Thyroid gland (tissue), 4 donors: ENCODE data around the gene MGME1.

ENCODE experiments used
- POLR2A ChIP-seq, 2 donors: fragments of 450-650 bp; IDR thresholded peaks; one replicate each; pipeline ENCODE4 v1.6.1; 2017; ENCODE audit warnings: antibody characterized with exemption in 2 of 2, mild to moderate bottlenecking in 2 of 2, moderate library complexity in 1 of 2
- TF ChIP-seq, protein P1 (sequence below), 6 experiments: fragments of 200-600 bp in 3 of 6; fragments of 450-650 bp in 3 of 6; sonication (generic) in 3 of 6; IDR thresholded peaks; one replicate each; pipeline ENCODE4 v1.5.1; 2016 to 2019; ENCODE audit warnings: antibody characterized with exemption in 6 of 6, mild to moderate bottlenecking in 2 of 6, inconsistent platforms in 1 of 6, moderate library complexity in 1 of 6

DNA sequence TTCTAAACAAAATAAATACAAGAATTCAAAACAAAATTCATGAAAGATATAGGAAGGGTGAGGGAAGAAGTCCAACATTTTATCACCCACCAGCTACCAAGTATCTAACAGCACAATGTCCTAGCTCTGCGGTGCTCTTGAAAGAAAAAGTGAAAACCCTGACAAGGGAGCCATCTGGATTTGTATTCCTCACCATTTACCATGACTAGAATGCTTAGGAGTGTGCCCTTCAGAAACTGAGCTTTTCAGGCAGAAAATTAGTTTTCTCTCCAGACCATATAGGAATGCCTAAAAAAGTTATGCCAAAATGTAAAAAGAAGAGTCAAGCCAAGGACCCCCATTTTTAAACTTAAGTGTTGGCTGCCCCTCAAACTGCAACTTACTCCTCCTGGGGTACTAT, 4.7 kb upstream of the MGME1 start:
- TF ChIP-seq, protein P1, sequence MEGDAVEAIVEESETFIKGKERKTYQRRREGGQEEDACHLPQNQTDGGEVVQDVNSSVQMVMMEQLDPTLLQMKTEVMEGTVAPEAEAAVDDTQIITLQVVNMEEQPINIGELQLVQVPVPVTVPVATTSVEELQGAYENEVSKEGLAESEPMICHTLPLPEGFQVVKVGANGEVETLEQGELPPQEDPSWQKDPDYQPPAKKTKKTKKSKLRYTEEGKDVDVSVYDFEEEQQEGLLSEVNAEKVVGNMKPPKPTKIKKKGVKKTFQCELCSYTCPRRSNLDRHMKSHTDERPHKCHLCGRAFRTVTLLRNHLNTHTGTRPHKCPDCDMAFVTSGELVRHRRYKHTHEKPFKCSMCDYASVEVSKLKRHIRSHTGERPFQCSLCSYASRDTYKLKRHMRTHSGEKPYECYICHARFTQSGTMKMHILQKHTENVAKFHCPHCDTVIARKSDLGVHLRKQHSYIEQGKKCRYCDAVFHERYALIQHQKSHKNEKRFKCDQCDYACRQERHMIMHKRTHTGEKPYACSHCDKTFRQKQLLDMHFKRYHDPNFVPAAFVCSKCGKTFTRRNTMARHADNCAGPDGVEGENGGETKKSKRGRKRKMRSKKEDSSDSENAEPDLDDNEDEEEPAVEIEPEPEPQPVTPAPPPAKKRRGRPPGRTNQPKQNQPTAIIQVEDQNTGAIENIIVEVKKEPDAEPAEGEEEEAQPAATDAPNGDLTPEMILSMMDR (IDR thresholded peaks at IDR 0.05): no peak
- TF ChIP-seq POLR2A (IDR thresholded peaks at IDR 0.05): no peak
